ENCODE measurements around the gene STARD5.
"Not testable (repeated sequence)": the region's sequence is repeated elsewhere in the genome, so short reads cannot be mapped to it uniquely, and the experiment has no call there.

STARD5 gene

GRCh38 chr15:81333363-81333762 lies 9.4 kb upstream of the STARD5 start:
- in situ Hi-C loops (cut with MboI; ENCODE audit: low pct_unique_long_range_greater_than_20kb, low sequenced_read_pairs, unreplicated experiment): no loop called here
- no peak for DNase-seq (ENCODE audit: low spot score)
- no peak for TF ChIP-seq CTCF (IDR thresholded peaks at IDR 0.05; ENCODE audit: extremely low read depth, insufficient read depth, missing control alignments)

GRCh38 chr15:81332326-81332725 lies 8.4 kb upstream of the STARD5 start:
- in situ Hi-C loops (cut with MboI; ENCODE audit: low pct_unique_long_range_greater_than_20kb, low sequenced_read_pairs, unreplicated experiment): no loop called here
- TF ChIP-seq CTCF (IDR thresholded peaks at IDR 0.05; ENCODE audit: extremely low read depth, insufficient read depth, missing control alignments): no peak
- no peak for DNase-seq (ENCODE audit: low spot score)

- in situ Hi-C loops (cut with MboI; ENCODE audit: low pct_unique_long_range_greater_than_20kb, low sequenced_read_pairs, unreplicated experiment): no loop called here
Observed at GRCh38 chr15:81331600-81331999, 7.7 kb upstream of the STARD5 start.

GRCh38 chr15:81331141-81331540 lies 7.2 kb upstream of the STARD5 start:
- DNase-seq (ENCODE audit: low spot score); in situ Hi-C loops (cut with MboI; ENCODE audit: low pct_unique_long_range_greater_than_20kb, low sequenced_read_pairs, unreplicated experiment): not testable (repeated sequence)

More at GRCh38 chr15:81331600-81331999, 7.7 kb upstream of the STARD5 start:
- TF ChIP-seq CTCF (IDR thresholded peaks at IDR 0.05; ENCODE audit: extremely low read depth, insufficient read depth, missing control alignments): no peak
- DNase-seq (ENCODE audit: low spot score): no peak

GRCh38 chr15:81330366-81331090 lies 6.6 kb upstream of the STARD5 start:
- TF ChIP-seq CTCF (IDR thresholded peaks at IDR 0.05; ENCODE audit: extremely low read depth, insufficient read depth, missing control alignments): no peak
- DNase-seq (ENCODE audit: low spot score): no peak
- in situ Hi-C loops (cut with MboI; ENCODE audit: low pct_unique_long_range_greater_than_20kb, low sequenced_read_pairs, unreplicated experiment): no loop called here

- DNase-seq (ENCODE audit: low spot score): no peak
- TF ChIP-seq CTCF (IDR thresholded peaks at IDR 0.05; ENCODE audit: extremely low read depth, insufficient read depth, missing control alignments): no peak
- in situ Hi-C loops (cut with MboI; ENCODE audit: low pct_unique_long_range_greater_than_20kb, low sequenced_read_pairs, unreplicated experiment): no loop called here
Observed at GRCh38 chr15:81329446-81329845, 5.5 kb upstream of the STARD5 start.

- in situ Hi-C loops (cut with MboI; ENCODE audit: low pct_unique_long_range_greater_than_20kb, low sequenced_read_pairs, unreplicated experiment): no loop called here
Observed at GRCh38 chr15:81327516-81327915, 3.6 kb upstream of the STARD5 start.

More at GRCh38 chr15:81327516-81327915, 3.6 kb upstream of the STARD5 start:
- no peak for TF ChIP-seq CTCF (IDR thresholded peaks at IDR 0.05; ENCODE audit: extremely low read depth, insufficient read depth, missing control alignments)
- DNase-seq (ENCODE audit: low spot score): no peak
